SH-SY5Y (cell line): Measurements from ENCODE around the gene FAM20B.

ENCODE experiments used
- GATA2 ChIP-seq: IDR thresholded peaks from 2 replicates; pipeline ENCODE4 v1.6.1; 2011; ENCODE audit warnings: mild to moderate bottlenecking, low read depth, low read length
- GATA3 ChIP-seq: IDR thresholded peaks from 2 replicates; pipeline ENCODE4 v1.6.1; 2011; ENCODE audit warnings: low read depth, mild to moderate bottlenecking, low read length, moderate library complexity

DNA sequence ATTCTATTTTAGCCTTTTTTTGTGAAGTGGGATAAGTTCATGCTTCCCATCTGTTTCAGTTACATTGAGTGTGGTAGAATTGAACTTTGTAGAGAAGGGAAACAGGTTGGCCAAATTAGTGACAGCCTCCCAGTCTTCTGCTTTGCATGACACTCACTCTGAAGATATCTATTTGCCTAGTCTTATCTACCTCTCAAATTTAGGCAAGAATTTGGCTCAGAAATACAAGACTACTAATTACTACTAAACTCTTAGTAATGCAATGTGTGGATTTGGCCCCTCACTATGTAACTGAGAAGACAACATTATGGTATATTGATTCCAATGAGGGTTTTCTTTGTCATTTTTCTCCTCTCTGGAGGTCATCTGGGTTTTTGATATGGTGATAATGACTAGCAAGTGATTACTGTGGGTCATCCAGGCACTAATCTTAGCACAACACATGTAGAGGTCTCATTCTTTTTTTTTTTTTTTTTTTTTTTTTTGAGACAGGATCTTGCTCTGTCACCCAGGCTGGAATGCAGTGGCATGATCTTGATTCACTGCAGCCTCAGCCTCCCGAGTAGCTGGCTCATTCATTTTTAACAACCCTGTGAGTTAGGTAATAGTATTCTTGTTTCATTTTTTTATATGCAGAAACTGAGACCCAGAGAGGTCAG lies 6.3 kb downstream of the FAM20B start:
- TF ChIP-seq GATA2 = no peak
- no peak for TF ChIP-seq GATA3
